ENCODE results near the gene CTNNA2.

DNA sequence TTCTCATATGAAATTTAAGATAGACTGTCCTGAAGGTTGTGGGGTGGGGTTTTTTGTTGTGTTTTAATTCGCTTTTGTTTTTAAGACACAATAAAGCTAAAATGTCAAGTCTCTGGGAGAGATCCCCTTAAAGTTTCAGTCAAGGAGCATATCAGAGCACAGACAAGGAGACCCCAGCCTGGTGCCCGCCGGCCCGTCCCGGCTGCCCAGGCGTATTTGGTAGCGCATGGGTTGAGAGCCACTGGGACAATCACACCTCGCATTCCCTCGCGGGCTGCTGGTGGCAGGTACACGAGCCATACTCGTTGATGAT lies 789.1 kb downstream of the CTNNA2 start:
- TF ChIP-seq, protein P1, sequence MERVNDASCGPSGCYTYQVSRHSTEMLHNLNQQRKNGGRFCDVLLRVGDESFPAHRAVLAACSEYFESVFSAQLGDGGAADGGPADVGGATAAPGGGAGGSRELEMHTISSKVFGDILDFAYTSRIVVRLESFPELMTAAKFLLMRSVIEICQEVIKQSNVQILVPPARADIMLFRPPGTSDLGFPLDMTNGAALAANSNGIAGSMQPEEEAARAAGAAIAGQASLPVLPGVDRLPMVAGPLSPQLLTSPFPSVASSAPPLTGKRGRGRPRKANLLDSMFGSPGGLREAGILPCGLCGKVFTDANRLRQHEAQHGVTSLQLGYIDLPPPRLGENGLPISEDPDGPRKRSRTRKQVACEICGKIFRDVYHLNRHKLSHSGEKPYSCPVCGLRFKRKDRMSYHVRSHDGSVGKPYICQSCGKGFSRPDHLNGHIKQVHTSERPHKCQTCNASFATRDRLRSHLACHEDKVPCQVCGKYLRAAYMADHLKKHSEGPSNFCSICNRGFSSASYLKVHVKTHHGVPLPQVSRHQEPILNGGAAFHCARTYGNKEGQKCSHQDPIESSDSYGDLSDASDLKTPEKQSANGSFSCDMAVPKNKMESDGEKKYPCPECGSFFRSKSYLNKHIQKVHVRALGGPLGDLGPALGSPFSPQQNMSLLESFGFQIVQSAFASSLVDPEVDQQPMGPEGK (CRISPR knock-in tag; IDR thresholded peaks at IDR 0.05; ENCODE audit: borderline replicate concordance): no peak
- no peak for TF ChIP-seq TSHZ2 (CRISPR knock-in tag; IDR thresholded peaks at IDR 0.05)
- TF ChIP-seq GLIS3 (CRISPR knock-in tag; IDR thresholded peaks at IDR 0.05): no peak
- TF ChIP-seq ZNF8 (CRISPR knock-in tag; IDR thresholded peaks at IDR 0.05): no peak
